HepG2 (cell line): ENCODE results near the gene GGNBP2. TPM values are rescaled to one million over a fixed set of nuclear protein-coding genes. Genes with fewer than 3 reads are reported as not detected.

ENCODE experiments used
- ATAC-seq: fragments of 200-7000 bp; cut with Tn5 transposase; 3 replicates; pipeline ENCODE4 v1.9.1; 2020; ENCODE audit warnings: mild to moderate bottlenecking, moderate library complexity
- BruUV-seq: library from RNA; stranded (reverse); fragments of 400-500 nt; replicated peaks from 2 replicates; lab custom pipeline; 2021; lab: Mats Ljungman, UMichigan
- CTCF ChIA-PET: fragments of 300-600 bp; formaldehyde crosslinking; extraction: SDS; loops from one replicate; lab custom pipeline; 2021; ENCODE audit warnings: low total read pairs, inconsistent platforms, low intra/inter-chr PET ratio; lab: Yijun Ruan, JAX
- POLR2A ChIA-PET: fragments of 350-600 bp; sonication (Branson Sonifier 250); formaldehyde crosslinking; loops from one replicate; lab custom pipeline; 2020; ENCODE audit warnings: antibody characterized with exemption, inconsistent platforms; lab: Yijun Ruan, JAX
- DNase-seq: peaks from one replicate; pipeline ENCODE4 v3.0.0-alpha.2; 2015; ENCODE audit warnings: low spot score
- FAIRE-seq: peaks from 3 replicates; lab custom pipeline; 2011; peaks lifted over from hg19 to GRCh38; lab: Jason Lieb, UNC
- H2AFZ ChIP-seq: one replicate; pipeline ENCODE4 v1.6.1; 2011; ENCODE audit warnings: low read length, inconsistent platforms
- H3K27ac ChIP-seq: fragments of 300-600 bp; 3 replicates; pipeline ENCODE4 v1.8.0; 2011; ENCODE audit warnings: mixed run types, mild to moderate bottlenecking, mixed read lengths, low read length, inconsistent platforms; ENCODE audit not compliant: insufficient read depth; ENCODE audit errors: extremely low read length
- H3K27me3 ChIP-seq, 2 experiments: fragments of 200-600 bp in 1 of 2; 2 replicates in 1 of 2; 3 replicates in 1 of 2; pipeline versions ENCODE4 v1.6.0 to v1.8.0; 2011; ENCODE audit warnings: low read length in 2 of 2, mild to moderate bottlenecking in 2 of 2, moderate library complexity in 2 of 2, inconsistent platforms in 1 of 2; ENCODE audit not compliant: insufficient read depth in 2 of 2, control insufficient read depth in 1 of 2
- H3K36me3 ChIP-seq, 2 experiments: fragments of 200-600 bp in 1 of 2; replicated peaks in 1 of 2; 2 replicates in 1 of 2; 3 replicates in 1 of 2; pipeline versions ENCODE4 v1.5.1 to v1.8.0; 2011; ENCODE audit warnings: low read length in 2 of 2, inconsistent platforms in 1 of 2; ENCODE audit not compliant: insufficient read depth in 2 of 2, control insufficient read depth in 1 of 2
- H3K4me1 ChIP-seq: 2 replicates; pipeline ENCODE4 v1.5.1; 2012; ENCODE audit warnings: low read length, inconsistent platforms; ENCODE audit not compliant: insufficient read depth
- H3K4me2 ChIP-seq: 2 replicates; pipeline ENCODE4 v1.6.0; 2011; ENCODE audit warnings: low read depth, low read length, inconsistent platforms
- H3K4me3 ChIP-seq, 3 experiments: fragments of 200-600 bp in 1 of 3; sonication (generic), shearing (Covaris generic) in 1 of 3; replicated peaks in 1 of 3; 2 replicates each; pipeline ENCODE4 v1.5.1; 2011 to 2016; ENCODE audit warnings: low read length in 3 of 3, inconsistent platforms in 2 of 3, low read depth in 2 of 3, mild to moderate bottlenecking in 2 of 3, control low read depth in 1 of 3, mixed read lengths in 1 of 3; ENCODE audit not compliant: insufficient read depth in 1 of 3
- H3K79me2 ChIP-seq: one replicate; pipeline ENCODE4 v1.6.1; 2011; ENCODE audit warnings: low read length, inconsistent platforms; ENCODE audit not compliant: insufficient read depth
- H3K9ac ChIP-seq: 2 replicates; pipeline ENCODE4 v1.6.0; 2011; ENCODE audit warnings: mild to moderate bottlenecking, low read depth, low read length, inconsistent platforms; ENCODE audit not compliant: insufficient read depth
- H3K9me3 ChIP-seq: 2 replicates; pipeline ENCODE4 v1.5.1; 2012; ENCODE audit warnings: mild to moderate bottlenecking, low read length
- H4K20me1 ChIP-seq: 2 replicates; pipeline ENCODE4 v1.6.0; 2011; ENCODE audit warnings: inconsistent platforms, mild to moderate bottlenecking, low read length, moderate library complexity; ENCODE audit not compliant: insufficient read depth
- EZH2 ChIP-seq: conservative IDR thresholded peaks from 2 replicates; pipeline ENCODE4 v1.6.1; 2012; ENCODE audit warnings: mild to moderate bottlenecking, low read depth, low read length, moderate library complexity
- PRMT3 ChIP-seq: sonication (generic); formaldehyde crosslinking; IDR thresholded peaks from 2 replicates; pipeline ENCODE4 v1.8.1; 2022; ENCODE audit warnings: low read depth, mild to moderate bottlenecking, moderate library complexity, missing genetic modification reagents, borderline replicate concordance
- ZKSCAN5 ChIP-seq: sonication (generic); formaldehyde crosslinking; IDR thresholded peaks from 2 replicates; pipeline ENCODE4 v1.5.1; 2020; ENCODE audit warnings: mild to moderate bottlenecking, missing genetic modification reagents
- ZNF383 ChIP-seq: sonication (generic); formaldehyde crosslinking; IDR thresholded peaks from 2 replicates; pipeline ENCODE4 v1.4.0; 2020; ENCODE audit warnings: missing genetic modification reagents, mild to moderate bottlenecking, borderline replicate concordance
- ZNF790 ChIP-seq: sonication (generic); formaldehyde crosslinking; IDR thresholded peaks from 2 replicates; pipeline ENCODE4 v1.8.0; 2022; ENCODE audit warnings: missing genetic modification reagents, mild to moderate bottlenecking, borderline replicate concordance
- ZNF841 ChIP-seq: sonication (generic); formaldehyde crosslinking; IDR thresholded peaks from 2 replicates; pipeline ENCODE4 v1.8.1; 2023; ENCODE audit warnings: missing genetic modification reagents, borderline replicate concordance
- WGBS: methylation state at CpG from one replicate; pipeline ENCODE4 v1.1.6; 2017; ENCODE audit warnings: low lambda C conversion rate; 5-methylcytosine and 5-hydroxymethylcytosine counted together
- in situ Hi-C: cut with HindIII; loops from 2 replicates; pipeline ENCODE4 v1.10.0; 2017; ENCODE audit warnings: low pct_unique_long_range_greater_than_20kb; ENCODE audit not compliant: extremely low pct_ligation_motif_present
- intact Hi-C: fragments of 100-400 bp; cut with micrococcal nuclease; formaldehyde crosslinking; loops from one replicate; pipeline ENCODE4 v1.10.0; 2022; ENCODE audit not compliant: unreplicated experiment
- polyA plus RNA-seq, 8 experiments: library from polyadenylated mRNA; depleted of rRNA in 3 of 8; stranded (reverse) in 7 of 8; unstranded in 1 of 8; fragments of >200 nt; fragmentation: Illumina TruSeq in 4 of 8; extraction: Trizol in 4 of 8; gene quantifications; 2 replicates each; pipeline versions ENCODE4 v1.2.1 to v1.2.3, GENCODE V29; 2011 to 2016; ENCODE audit warnings: low read depth in 4 of 8, missing spikeins in 1 of 8, mixed read lengths in 1 of 8; ENCODE audit not compliant: insufficient read depth in 1 of 8
- total RNA-seq, 5 experiments: library from RNA; depleted of rRNA; stranded (reverse); fragments of >200 nt; fragmentation: Illumina TruSeq; extraction: Trizol; gene quantifications; 2 replicates each; pipeline ENCODE4 v1.2.3, GENCODE V29; 2016; ENCODE audit warnings: low read depth in 1 of 5
- TF ChIP-seq, protein P1 (sequence below): sonication (generic); formaldehyde crosslinking; IDR thresholded peaks from 2 replicates; pipeline ENCODE4 v1.5.1; 2020; ENCODE audit warnings: missing genetic modification reagents, mild to moderate bottlenecking, borderline replicate concordance
- TF ChIP-seq, protein P2 (sequence below), 2 experiments: IDR thresholded peaks; 2 replicates each; pipeline ENCODE4 v1.6.1; 2011 to 2012; ENCODE audit warnings: low read length in 2 of 2, borderline replicate concordance in 1 of 2, low read depth in 1 of 2, mild to moderate bottlenecking in 1 of 2, moderate library complexity in 1 of 2
- TF ChIP-seq, protein P3 (sequence below): sonication (generic); formaldehyde crosslinking; IDR thresholded peaks from 2 replicates; pipeline ENCODE4 v1.8.1; 2023; ENCODE audit warnings: mild to moderate bottlenecking, missing genetic modification reagents

GGNBP2 gene
- total and polyA plus RNA-seq, 2 of the 13 experiments (the other 11 are each of a cell fraction or from before 2014, with no cell fraction given), result 53.3 to 84.2 TPM

DNA sequence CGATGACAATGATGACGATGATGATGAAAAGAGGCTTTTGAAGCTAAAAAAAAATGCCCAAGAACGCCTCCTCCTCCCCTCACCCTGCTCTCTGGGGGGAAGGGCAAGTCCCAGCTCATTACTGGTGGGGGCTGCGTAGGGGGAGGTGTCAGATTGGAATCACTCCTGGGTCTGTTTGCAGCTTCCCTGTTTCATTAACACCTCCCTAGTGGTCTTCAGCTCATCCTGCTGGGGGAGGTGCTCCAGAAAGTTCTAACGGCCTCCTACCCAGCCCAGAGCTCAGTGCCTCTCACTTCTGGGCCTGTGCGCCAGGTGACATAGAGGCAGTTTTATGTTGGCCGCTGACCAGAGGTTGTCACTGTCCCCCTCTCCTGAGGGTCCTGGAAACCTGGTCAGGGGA is 69.4 kb downstream of the GGNBP2 start:
- no peak overlapping the region for H3K27ac ChIP-seq
- WGBS, result 78% methylated on average over 7 of the region's 7 CpGs
- no peaks in the 10 kb centered on the region for H3K27me3 ChIP-seq
- no peak overlapping the region for H3K4me2 ChIP-seq
- CTCF ChIA-PET, result no interaction called here
- H3K79me2 ChIP-seq, result no peaks in the 10 kb centered on the region
- no peaks in the 10 kb centered on the region for H3K9me3 ChIP-seq
- no peak overlapping the region for H3K9ac ChIP-seq
- H3K4me3 ChIP-seq, result no peak overlapping the region
- ATAC-seq (no peak), FAIRE-seq (no peak), DNase-seq (no peak)
- no peaks in the 10 kb centered on the region for H3K4me1 ChIP-seq
- no peak for TF ChIP-seq ZNF841 (CRISPR knock-in tag)
- TF ChIP-seq PRMT3, result no peak
- intact Hi-C loops, result no loop called here
- POLR2A ChIA-PET, result no interaction called here
- no TSS peak for BruUV-seq
- H4K20me1 ChIP-seq, result no peaks in the 10 kb centered on the region
- in situ Hi-C loops, result loop anchor here (25.0 kb wide), 1 partner anchor 623 kb away; no protein-coding TSS in a partner anchor
- no peak overlapping the region for H2AFZ ChIP-seq
- H3K36me3 ChIP-seq, result no peaks in the 10 kb centered on the region

DNA sequence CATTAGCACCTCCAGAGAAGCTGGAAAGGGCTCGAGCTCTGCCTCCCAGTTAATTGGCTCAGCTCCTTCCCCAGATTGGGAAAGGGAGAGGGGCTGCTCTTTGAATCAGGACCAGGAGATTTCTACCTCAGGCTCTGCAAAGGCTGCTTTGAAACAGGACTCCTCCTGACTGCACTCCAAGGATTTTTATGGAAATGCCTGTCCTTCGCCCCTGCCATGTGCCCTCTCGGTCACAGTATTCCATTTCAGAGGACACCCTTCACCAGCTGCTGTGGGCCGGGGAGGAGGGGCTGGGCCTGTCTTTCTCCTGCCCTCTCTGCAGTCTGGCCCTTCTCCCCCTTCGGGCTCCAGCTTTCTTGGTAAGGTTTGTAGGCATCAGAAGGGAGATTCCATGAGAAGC is 70.2 kb downstream of the GGNBP2 start:
- Histone ChIP-seq H3K4me3 (no peak overlapping the region), H3K27ac (no peak overlapping the region), H3K27me3 (no peaks in the 10 kb centered on the region), H3K36me3 (no peaks in the 10 kb centered on the region), H4K20me1 (no peaks in the 10 kb centered on the region), H3K4me1 (no peaks in the 10 kb centered on the region), H3K79me2 (no peaks in the 10 kb centered on the region), H3K9me3 (no peaks in the 10 kb centered on the region), H3K4me2 (no peak overlapping the region), H3K9ac (no peak overlapping the region), H2AFZ (no peak overlapping the region)
- no TSS peak for BruUV-seq
- no peak for DNase-seq
- POLR2A ChIA-PET, result no interaction called here
- 65% methylated on average over 5 of the region's 5 CpGs for WGBS
- ATAC-seq, result no peak
- in situ Hi-C loops, result loop anchor here (25.0 kb wide), 1 partner anchor 622 kb away; no protein-coding TSS in a partner anchor
- no peak for FAIRE-seq
- intact Hi-C loops, result no loop called here
- CTCF ChIA-PET, result no interaction called here
- TF ChIP-seq ZNF790, result no peak
- TF ChIP-seq ZKSCAN5, result no peak
- TF ChIP-seq EZH2, result no peak
- TF ChIP-seq, protein P1, sequence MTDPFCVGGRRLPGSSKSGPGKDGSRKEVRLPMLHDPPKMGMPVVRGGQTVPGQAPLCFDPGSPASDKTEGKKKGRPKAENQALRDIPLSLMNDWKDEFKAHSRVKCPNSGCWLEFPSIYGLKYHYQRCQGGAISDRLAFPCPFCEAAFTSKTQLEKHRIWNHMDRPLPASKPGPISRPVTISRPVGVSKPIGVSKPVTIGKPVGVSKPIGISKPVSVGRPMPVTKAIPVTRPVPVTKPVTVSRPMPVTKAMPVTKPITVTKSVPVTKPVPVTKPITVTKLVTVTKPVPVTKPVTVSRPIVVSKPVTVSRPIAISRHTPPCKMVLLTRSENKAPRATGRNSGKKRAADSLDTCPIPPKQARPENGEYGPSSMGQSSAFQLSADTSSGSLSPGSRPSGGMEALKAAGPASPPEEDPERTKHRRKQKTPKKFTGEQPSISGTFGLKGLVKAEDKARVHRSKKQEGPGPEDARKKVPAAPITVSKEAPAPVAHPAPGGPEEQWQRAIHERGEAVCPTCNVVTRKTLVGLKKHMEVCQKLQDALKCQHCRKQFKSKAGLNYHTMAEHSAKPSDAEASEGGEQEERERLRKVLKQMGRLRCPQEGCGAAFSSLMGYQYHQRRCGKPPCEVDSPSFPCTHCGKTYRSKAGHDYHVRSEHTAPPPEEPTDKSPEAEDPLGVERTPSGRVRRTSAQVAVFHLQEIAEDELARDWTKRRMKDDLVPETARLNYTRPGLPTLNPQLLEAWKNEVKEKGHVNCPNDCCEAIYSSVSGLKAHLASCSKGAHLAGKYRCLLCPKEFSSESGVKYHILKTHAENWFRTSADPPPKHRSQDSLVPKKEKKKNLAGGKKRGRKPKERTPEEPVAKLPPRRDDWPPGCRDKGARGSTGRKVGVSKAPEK (CRISPR knock-in tag), result no peak
- TF ChIP-seq, protein P2, sequence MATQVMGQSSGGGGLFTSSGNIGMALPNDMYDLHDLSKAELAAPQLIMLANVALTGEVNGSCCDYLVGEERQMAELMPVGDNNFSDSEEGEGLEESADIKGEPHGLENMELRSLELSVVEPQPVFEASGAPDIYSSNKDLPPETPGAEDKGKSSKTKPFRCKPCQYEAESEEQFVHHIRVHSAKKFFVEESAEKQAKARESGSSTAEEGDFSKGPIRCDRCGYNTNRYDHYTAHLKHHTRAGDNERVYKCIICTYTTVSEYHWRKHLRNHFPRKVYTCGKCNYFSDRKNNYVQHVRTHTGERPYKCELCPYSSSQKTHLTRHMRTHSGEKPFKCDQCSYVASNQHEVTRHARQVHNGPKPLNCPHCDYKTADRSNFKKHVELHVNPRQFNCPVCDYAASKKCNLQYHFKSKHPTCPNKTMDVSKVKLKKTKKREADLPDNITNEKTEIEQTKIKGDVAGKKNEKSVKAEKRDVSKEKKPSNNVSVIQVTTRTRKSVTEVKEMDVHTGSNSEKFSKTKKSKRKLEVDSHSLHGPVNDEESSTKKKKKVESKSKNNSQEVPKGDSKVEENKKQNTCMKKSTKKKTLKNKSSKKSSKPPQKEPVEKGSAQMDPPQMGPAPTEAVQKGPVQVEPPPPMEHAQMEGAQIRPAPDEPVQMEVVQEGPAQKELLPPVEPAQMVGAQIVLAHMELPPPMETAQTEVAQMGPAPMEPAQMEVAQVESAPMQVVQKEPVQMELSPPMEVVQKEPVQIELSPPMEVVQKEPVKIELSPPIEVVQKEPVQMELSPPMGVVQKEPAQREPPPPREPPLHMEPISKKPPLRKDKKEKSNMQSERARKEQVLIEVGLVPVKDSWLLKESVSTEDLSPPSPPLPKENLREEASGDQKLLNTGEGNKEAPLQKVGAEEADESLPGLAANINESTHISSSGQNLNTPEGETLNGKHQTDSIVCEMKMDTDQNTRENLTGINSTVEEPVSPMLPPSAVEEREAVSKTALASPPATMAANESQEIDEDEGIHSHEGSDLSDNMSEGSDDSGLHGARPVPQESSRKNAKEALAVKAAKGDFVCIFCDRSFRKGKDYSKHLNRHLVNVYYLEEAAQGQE (IDR thresholded peaks at IDR 0.05; ENCODE audit: borderline replicate concordance in 1 of 2, low read depth in 1 of 2, low read length in 2 of 2), result no peak
- TF ChIP-seq, protein P3, sequence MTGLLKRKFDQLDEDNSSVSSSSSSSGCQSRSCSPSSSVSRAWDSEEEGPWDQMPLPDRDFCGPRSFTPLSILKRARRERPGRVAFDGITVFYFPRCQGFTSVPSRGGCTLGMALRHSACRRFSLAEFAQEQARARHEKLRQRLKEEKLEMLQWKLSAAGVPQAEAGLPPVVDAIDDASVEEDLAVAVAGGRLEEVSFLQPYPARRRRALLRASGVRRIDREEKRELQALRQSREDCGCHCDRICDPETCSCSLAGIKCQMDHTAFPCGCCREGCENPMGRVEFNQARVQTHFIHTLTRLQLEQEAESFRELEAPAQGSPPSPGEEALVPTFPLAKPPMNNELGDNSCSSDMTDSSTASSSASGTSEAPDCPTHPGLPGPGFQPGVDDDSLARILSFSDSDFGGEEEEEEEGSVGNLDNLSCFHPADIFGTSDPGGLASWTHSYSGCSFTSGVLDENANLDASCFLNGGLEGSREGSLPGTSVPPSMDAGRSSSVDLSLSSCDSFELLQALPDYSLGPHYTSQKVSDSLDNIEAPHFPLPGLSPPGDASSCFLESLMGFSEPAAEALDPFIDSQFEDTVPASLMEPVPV (CRISPR knock-in tag), result no peak
- no peak for TF ChIP-seq ZNF383 (CRISPR knock-in tag)
